Suppressor macrophage (primary cell): Measurements from ENCODE around the gene SNX6.
A peak's percentile ranks its signal among the peaks of the same experiment; 100 is the strongest.
"Not testable (repeated sequence)": the region's sequence is repeated elsewhere in the genome, so short reads cannot be mapped to it uniquely, and the experiment has no call there.

Experiments used
- DNase-seq, 4 experiments: peaks; one replicate each; pipeline ENCODE4 v3.0.0-alpha.2; 2020 to 2022

SNX6 gene

DNA sequence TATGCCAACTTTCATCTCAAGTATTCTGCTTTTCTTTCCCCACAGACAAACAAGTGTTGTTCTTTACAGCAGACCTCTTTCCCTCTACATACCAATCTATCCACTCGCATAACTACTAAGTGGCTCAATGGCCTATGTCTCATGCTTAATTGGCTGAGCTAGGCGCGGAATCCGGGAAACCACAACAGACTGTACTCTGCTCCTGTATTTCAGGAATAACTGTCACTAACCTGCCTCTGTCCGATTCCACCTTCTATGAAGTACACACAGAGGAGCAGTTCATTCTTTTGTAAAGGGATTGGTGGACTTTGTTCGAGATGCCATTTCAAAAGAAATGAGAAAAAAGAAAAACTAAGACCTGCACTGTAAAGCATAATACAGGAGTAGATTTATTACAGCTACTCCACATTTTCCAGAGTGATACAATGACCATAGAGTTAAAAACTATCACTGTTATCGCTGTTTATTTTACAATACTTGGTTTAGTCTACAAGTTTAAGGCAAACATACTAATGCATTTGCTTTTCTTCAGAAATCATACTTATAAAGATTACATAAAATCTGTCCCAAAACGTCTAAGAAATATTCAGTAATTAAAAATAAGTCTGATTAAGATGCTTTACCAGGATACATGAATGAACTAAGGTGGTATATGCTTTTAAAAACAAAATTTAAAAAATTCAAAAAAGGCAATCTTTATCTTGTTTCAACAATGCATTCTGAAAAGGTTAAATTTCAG lies 67.7 kb downstream of the SNX6 start:
- DNase-seq = not testable (repeated sequence)

DNA sequence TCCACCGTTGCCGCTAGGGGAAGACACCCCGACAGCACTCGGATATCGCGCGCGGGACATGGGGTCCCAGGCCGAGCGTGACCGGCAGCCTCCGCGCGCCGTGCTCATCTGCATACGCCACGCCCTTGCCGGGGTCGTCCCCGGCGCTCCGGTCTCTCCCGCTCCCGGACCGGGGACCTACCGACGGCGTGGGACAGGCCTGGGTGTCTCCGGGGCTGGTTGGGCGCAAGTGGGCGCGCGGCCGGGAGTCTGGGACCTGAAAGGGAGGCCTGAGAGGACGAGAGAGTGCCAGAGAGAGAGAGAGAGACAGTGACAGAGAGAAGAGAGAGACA lies 73.5 kb downstream of the SNX6 start:
- DNase-seq = not testable (repeated sequence)

DNA sequence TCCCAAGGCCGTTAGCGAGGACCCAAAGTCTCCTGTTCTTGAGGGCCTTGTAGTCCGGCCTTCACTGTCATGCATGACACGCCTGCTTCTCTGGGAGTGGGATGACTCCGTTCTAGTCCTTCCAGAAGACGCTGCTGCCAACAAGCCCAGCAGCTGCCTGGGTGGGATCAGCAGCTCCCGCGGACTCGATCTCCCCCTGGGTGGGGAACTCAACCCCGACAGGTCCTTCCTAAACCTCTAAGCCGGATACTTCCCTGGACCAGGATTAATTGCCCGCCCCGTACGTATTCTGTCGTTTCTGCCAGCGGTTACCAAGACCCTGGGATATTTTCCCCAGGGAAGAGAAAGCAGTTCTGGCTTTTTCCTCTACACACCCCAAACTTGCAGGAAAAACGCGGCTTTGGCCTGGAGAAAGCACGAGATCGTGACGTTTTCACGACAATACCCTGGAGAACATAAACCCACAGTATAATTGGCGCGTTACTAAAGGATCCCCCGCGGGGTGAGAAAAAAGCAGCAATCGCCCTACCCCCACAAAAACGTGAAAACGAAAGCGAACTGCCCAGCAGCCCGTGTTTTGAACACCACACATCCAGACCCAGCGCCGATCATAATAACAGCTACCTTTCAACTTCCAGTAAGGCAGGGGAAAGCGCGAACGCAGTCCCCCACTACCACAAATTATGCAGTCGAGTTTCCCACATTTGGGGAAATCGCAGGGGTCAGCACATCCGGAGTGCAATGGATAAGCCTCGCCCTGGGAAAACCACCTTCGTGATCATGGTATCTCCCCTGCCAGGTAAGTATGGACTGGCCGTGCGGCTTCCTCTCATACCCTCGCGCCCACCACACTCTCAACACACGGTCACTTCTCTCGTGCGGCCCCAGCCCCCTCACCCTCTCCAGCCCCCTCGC lies 74.1 kb downstream of the SNX6 start:
- DNase-seq = not testable (repeated sequence)

DNA sequence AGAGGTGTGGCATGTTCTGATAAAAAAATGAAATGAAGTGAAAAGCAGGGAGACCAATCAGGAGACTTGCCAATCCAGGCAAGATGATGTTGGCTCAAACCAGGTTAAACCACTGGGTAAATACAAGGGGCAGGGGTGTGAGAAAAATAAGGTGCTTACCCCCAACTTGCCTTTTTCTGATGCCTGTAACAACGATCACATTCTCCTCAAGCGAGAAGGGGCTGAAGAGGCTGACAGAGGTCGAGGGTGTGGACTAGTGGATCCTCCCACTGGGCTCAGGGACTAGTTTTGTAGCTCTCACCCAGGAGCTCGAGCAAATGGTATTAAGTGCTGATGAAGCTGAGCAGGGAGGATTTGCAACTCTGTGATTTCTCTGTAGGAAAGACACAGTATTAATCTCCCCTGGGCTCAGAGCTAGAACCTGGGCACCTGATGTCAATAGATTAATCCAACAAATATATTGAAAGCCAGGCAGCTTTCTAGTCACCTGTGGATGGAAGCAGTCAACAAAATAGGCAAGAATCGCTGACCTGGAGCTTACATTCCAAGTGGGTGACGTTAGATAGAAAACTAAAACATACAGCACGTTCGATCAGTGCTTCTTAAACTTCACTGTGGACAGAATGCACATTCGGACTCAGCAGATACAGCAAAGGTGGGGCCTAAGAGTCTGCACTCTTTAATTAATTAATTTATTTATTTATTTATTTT lies 75.3 kb downstream of the SNX6 start:
- DNase-seq = peak in 1 of 4 experiments; percentile 27

DNA sequence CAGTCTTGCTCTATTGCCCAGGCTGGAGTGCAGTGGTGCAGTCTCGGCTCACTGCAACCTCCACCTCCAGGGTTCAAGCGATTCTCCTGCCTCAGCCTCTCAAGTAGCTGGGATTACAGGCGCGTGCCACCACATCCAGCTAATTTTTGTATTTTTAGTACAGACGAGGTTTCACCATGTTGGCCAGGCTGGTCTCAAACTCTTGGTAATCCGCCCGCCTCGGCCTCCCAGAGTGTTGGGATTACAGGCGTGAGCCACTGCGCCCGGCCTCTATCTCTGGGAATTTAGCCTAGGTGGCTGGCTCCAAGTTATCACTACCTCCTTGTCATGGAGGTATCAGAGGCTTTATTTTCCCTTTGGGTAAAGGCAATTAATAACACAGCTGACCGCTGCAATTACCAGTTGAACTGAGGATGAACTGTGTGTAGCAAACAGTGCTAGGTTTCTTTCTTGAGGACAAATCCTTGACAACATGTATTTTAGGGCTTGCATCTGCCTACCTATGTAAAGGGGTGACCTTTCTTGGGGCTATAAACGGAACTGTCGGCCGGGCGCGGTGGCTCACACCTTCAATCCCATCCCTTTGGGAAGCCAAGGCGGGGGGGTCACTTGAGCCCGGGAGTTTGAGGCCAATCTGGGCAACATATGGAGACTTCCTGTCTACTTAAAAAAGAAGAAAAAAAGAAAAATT lies 80.5 kb downstream of the SNX6 start:
- DNase-seq = not testable (repeated sequence)

DNA sequence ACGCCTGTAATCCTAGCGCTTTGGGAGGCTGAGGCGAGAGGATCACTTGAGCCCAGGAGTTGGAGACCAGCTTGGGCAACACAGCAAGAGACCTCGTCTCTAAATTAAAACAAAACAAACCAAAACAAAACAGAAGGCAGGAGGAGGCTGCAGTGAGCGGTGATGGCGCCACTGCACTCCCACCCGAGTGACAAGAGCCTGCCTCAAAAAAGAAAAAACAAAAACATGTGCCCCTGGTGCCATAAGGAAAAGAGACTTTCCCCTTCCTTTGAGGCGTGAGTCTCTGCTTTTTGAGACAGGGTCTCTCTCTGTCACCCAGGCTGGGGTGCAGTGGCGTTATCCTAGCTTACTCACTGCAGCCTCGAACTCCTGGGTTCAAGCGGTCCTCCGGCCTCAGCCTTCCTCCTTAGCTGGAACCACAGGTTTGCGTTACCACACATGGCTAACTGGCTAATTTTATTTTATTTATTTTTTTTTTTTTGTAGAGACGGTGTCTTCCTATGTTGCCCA lies 81.4 kb downstream of the SNX6 start:
- no peak for DNase-seq

DNA sequence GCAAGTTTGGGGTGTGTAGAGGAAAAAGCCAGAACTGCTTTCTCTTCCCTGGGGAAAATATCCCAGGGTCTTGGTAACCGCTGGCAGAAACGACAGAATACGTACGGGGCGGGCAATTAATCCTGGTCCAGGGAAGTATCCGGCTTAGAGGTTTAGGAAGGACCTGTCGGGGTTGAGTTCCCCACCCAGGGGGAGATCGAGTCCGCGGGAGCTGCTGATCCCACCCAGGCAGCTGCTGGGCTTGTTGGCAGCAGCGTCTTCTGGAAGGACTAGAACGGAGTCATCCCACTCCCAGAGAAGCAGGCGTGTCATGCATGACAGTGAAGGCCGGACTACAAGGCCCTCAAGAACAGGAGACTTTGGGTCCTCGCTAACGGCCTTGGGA lies 82.8 kb downstream of the SNX6 start:
- not testable (repeated sequence) for DNase-seq

DNA sequence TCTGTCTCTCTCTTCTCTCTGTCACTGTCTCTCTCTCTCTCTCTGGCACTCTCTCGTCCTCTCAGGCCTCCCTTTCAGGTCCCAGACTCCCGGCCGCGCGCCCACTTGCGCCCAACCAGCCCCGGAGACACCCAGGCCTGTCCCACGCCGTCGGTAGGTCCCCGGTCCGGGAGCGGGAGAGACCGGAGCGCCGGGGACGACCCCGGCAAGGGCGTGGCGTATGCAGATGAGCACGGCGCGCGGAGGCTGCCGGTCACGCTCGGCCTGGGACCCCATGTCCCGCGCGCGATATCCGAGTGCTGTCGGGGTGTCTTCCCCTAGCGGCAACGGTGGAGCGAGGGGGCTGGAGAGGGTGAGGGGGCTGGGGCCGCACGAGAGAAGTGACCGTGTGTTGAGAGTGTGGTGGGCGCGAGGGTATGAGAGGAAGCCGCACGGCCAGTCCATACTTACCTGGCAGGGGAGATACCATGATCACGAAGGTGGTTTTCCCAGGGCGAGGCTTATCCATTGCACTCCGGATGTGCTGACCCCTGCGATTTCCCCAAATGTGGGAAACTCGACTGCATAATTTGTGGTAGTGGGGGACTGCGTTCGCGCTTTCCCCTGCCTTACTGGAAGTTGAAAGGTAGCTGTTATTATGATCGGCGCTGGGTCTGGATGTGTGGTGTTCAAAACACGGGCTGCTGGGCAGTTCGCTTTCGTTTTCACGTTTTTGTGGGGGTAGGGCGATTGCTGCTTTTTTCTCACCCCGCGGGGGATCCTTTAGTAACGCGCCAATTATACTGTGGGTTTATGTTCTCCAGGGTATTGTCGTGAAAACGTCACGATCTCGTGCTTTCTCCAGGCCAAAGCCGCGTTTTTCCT lies 83.4 kb downstream of the SNX6 start:
- not testable (repeated sequence) for DNase-seq

DNA sequence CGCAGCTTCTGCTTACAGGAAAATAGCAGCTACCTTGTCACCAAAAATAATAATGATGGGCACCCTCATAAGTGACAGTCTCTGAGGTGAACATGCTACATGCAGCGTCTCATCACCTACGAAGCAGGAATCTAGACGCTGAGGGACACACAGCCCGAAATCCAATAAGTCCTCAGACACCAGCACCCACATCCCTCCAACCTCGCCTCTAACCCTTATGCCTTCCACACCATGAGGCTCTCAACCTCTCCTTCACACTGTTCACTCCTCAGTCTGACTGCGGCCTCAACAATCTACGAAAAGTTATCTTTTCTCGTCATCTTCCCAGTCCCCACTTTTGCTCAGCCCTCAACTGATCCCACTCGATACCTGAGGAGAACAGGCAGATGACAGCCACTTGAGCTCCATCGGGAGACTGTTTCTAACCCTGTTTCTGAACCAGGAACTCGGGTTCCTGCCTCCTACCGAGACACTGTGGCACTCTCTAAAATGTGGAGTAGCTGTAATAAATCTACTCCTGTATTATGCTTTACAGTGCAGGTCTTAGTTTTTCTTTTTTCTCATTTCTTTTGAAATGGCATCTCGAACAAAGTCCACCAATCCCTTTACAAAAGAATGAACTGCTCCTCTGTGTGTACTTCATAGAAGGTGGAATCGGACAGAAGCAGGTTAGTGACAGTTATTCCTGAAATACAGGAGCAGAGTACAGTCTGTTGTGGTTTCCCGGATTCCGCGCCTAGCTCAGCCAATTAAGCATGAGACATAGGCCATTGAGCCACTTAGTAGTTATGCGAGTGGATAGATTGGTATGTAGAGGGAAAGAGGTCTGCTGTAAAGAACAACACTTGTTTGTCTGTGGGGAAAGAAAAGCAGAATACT lies 89.5 kb downstream of the SNX6 start:
- not testable (repeated sequence) for DNase-seq

DNA sequence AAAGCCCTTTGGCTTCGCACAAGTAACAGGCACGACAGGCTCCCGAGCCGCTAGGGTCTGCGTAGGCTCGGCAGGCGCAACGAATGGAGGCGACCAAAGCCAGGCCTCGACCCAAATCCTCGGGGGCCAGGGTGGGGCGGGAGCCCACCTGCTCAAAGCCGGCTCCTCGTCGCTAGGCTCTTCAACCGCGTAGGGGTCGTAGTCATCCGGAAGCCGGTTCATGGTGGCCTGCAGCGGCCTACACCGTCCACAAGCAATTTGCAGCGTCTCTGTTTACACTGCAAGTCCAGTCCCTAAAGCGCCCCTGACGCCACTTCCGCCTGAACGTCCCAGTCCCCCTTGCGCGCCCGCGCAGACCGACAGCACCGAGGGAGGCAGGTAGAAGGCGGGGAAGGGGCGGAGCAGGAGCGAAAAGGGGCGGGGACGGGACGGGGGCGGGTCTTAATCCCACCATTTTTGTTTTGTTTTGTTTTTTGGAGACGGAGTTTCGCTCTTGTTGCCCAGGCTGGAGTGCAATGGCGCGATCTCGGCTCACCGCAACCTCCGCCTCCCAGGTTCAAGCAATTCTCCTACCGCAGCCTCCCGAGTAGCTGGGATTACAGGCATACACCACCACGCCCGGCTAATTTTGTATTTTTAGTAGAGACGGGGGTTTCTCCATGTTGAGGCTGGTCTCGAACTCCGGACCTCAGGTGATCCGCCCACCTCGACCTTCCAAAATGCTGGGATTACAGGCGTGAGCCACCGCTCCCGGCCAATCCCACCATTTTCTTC lies 90.4 kb downstream of the SNX6 start, which contains the start of gene EAPP:
TSS of gene EAPP (minus strand) at position 295 of the 774 bp plus-strand sequence. CDS start at position 222, 73 bp downstream.
- DNase-seq = peak; percentile 97 to 99 (median 98)

DNA sequence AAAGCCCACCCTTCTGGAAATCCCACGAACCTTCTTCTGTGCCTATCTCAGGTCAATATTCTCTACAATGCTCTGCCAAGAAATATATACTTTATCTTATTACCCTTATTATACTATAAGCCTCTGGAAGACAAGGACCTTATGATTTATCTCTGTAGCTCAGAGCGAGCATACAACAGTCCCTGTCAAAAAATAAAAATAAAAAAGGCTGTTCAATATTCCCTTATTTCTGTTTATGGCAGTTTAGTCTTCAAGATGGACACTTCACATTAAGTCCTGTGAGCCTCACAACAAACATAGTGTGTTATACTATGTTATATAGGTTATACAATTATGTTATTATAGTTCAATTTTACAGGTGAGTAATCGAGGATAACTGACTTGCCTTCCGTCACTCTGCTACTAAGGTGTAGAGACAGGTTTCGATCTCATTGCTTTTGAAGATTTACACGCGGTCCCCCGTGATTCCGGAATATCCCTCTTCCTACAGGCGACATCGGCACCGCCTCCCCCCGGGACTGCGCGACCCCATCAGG lies 91.0 kb downstream of the SNX6 start:
- DNase-seq = peak in 1 of 4 experiments; percentile 9

DNA sequence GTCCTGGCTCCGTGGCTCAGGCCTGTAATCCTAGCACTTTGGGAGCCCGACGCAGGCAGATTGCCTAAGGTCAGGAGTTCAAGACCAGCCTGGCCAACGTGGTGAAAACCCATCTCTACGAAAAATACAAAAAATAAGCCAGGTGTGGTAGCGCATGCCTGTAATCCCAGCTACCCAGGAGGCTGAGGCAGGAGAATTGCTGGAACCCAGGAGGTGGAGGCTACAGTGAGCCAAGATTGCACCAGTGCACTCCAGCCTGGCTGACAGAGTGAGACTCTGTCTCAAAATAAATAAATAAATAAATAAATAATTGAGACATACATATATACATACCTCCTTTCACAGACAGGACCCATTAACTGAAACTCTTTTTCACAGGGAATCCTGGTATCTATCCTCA lies 91.9 kb downstream of the SNX6 start:
- not testable (repeated sequence) for DNase-seq

DNA sequence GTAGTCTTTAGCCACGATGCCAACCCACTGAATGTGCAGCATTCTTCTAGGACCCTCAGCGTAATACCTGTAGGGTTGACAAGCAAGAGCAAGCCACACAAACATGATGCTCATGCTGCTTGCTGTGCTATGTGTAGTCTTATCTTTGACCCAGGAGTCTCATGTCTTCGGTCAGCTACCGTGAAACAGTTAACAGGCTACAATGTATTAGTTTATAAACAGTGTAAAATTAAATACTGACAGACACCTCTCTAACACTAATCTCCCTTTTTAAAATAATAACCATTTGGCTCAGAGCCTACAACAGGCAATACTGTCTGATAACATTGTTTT lies 92.3 kb downstream of the SNX6 start:
- DNase-seq = no peak

DNA sequence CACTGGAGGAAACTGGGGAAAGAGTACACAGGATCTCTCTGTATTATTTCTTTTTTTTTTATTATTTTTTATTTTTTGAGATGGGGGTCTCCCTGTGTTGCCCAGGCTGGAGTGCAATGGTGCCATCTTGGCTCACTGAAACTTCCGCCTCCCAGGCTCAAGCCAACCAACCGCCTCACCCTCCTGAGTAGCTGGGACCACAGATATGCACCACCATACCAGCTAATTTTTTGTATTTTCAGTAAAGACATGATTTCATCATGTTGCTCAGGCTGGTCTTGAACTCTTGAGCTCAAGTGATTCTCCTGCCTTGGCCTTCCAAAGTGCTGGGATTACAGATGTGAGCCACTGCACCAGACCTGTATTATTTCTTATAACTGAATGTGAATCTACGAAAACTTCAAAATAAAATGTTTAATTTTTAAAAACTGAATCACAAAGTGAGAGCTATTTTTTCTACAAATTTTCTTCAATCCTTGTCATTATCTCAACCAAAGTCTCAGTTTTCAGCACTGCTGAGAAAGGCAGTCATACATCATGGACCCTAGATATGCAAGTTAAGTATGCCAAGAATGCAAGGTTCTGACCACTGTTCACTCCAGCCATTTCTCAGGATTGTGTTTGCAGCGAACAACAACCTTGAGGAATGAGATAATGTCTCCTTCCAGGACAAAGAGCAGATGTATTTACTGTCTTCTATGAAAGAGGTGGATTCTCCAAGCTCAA lies 92.8 kb downstream of the SNX6 start:
- DNase-seq = no peak

DNA sequence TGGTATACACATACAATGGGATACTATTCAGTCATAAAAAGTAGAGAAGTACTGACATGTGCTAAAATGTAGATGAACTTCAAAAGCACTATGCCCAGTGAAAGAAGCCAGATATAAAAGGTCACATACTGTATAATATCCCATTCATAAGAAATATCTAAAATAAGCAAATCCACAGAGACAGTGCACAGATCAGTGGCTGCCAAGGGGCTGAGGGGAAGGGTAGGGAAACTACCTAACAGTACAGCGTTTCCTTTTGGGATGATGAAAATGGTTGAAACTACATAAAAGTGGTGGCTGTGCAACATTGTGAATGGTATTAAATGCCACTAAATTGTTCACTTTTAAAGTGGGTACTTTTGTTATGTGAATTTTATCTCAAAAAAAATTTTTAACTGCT lies 102.4 kb downstream of the SNX6 start:
- no peak for DNase-seq

DNA sequence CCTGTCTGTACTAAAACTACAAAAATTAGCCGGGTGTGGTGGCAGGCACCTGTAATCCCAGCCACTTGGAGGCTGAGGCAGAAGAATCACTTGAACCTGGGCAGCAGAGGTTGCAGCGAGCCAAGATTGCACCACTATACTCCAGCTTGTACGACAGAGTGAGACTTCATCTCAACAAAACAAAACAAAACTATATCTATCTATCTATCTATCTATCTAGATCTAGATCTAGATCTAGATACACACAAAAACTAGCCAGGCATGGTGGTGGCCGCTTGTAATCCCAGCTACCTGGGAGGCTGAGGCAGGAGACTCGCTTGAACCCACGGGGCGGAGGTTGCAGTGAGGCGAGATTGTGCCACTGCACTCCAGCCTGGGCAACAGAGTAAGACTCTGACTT lies 105.7 kb downstream of the SNX6 start:
- DNase-seq = not testable (repeated sequence)

DNA sequence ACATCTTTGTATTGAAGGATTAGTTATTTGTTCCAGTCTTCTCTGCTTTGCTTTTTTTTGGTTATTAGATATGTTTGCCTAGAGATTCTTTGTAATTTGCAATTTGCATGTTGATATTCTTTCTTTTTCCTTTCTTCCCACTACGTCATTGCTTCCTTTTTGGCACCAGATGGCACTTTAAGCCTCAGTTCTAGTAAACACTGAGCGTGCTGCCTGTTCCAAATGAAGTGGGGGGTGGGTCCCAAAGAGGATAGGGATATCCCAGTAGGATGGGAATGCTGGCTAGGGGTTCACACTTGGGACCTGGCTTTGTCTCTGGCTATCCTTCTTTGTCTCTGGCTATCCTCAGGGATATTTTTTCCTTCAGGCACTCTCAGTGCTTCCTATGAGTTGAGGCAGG lies 107.5 kb downstream of the SNX6 start:
- DNase-seq = no peak

DNA sequence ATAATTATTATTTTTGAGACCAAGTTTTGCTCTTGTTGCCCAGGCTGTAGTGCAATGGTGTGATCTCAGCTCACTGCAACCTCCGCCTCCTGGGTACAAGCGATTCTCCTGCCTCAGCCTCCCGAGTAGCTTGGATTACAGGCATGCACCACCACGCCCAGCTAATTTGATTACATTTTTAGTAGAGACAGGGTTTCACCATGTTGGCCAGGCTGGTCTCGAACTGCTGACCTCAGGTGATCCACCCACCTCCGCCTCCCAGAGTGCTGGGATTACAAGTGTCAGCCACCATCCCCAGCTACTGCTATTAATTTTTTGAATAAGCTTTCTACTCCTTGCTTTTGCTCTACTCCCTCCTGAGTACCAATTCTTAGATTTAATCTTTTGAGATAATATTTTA lies 108.9 kb downstream of the SNX6 start:
- not testable (repeated sequence) for DNase-seq
